ENCODE results near the gene DDIT3.
"Not testable (repeated sequence)": the region's sequence is repeated elsewhere in the genome, so short reads cannot be mapped to it uniquely, and the experiment has no call there.

DDIT3 gene

GRCh38 chr12:57514720-57515407, 5.5 kb downstream of the DDIT3 start:
- peak overlapping the region; percentile 98 for H3K27ac ChIP-seq
- no peak for DNase-seq (ENCODE audit: low read depth, low spot score)

GRCh38 chr12:57514246-57514645, 6.1 kb downstream of the DDIT3 start:
- H3K27ac ChIP-seq, result peak overlapping the region; percentile 98
- DNase-seq (ENCODE audit: low read depth, low spot score), result not testable (repeated sequence)

GRCh38 chr12:57513677-57514076, 6.6 kb downstream of the DDIT3 start:
- not testable (repeated sequence) for DNase-seq (ENCODE audit: low read depth, low spot score); H3K27ac ChIP-seq

- no peak for DNase-seq (ENCODE audit: low read depth, low spot score)
- no peak overlapping the region for H3K27ac ChIP-seq
These were observed 7.0 kb downstream of the DDIT3 start for GRCh38 chr12:57513266-57513665.

- DNase-seq (ENCODE audit: low read depth, low spot score), result no peak
- H3K27ac ChIP-seq, result no peak overlapping the region
These were observed 7.6 kb downstream of the DDIT3 start for GRCh38 chr12:57512665-57513064.

- no peak overlapping the region for H3K27ac ChIP-seq
These were observed 8.6 kb downstream of the DDIT3 start for GRCh38 chr12:57511588-57512325.

GRCh38 chr12:57511161-57511560, 9.2 kb downstream of the DDIT3 start:
- no peak for DNase-seq (ENCODE audit: low read depth, low spot score)
- no peak overlapping the region for H3K27ac ChIP-seq

More at GRCh38 chr12:57511588-57512325, 8.6 kb downstream of the DDIT3 start:
- no peak for DNase-seq (ENCODE audit: low read depth, low spot score)

- not testable (repeated sequence) for DNase-seq (ENCODE audit: low read depth, low spot score); H3K27ac ChIP-seq
These were observed 12.5 kb downstream of the DDIT3 start for GRCh38 chr12:57507796-57508195.

GRCh38 chr12:57506541-57506940, 13.8 kb downstream of the DDIT3 start:
- DNase-seq (ENCODE audit: low read depth, low spot score); H3K27ac ChIP-seq: not testable (repeated sequence)

- not testable (repeated sequence) for H3K27ac ChIP-seq; DNase-seq (ENCODE audit: low read depth, low spot score)
These were observed 17.9 kb downstream of the DDIT3 start for GRCh38 chr12:57502311-57502969.

- no peak for DNase-seq (ENCODE audit: low read depth, low spot score)
- no peak overlapping the region for H3K27ac ChIP-seq
These were observed 20.1 kb downstream of the DDIT3 start for GRCh38 chr12:57500213-57500612.

- DNase-seq (ENCODE audit: low read depth, low spot score), result no peak
- no peak overlapping the region for H3K27ac ChIP-seq
These were observed 21.7 kb downstream of the DDIT3 start for GRCh38 chr12:57498571-57498970.

GRCh38 chr12:57498132-57498502, 22.2 kb downstream of the DDIT3 start:
- no peak for DNase-seq (ENCODE audit: low read depth, low spot score)
- no peak overlapping the region for H3K27ac ChIP-seq

GRCh38 chr12:57497223-57498131, 22.8 kb downstream of the DDIT3 start:
- DNase-seq (ENCODE audit: low read depth, low spot score), result no peak
- H3K27ac ChIP-seq, result no peak overlapping the region

- DNase-seq (ENCODE audit: low read depth, low spot score), result no peak
- no peak overlapping the region for H3K27ac ChIP-seq
These were observed 23.5 kb downstream of the DDIT3 start for GRCh38 chr12:57496822-57497221.

GRCh38 chr12:57495051-57495701, 25.1 kb downstream of the DDIT3 start:
- DNase-seq (ENCODE audit: low read depth, low spot score); H3K27ac ChIP-seq: not testable (repeated sequence)

- H3K27ac ChIP-seq, result no peak overlapping the region
- DNase-seq (ENCODE audit: low read depth, low spot score), result no peak
These were observed 28.7 kb downstream of the DDIT3 start for GRCh38 chr12:57491393-57492280.

GRCh38 chr12:57490126-57490525, 30.2 kb downstream of the DDIT3 start:
- no peak for DNase-seq (ENCODE audit: low read depth, low spot score)
- no peak overlapping the region for H3K27ac ChIP-seq

- DNase-seq (ENCODE audit: low read depth, low spot score), result no peak
- peak overlapping the region; percentile 74 for H3K27ac ChIP-seq
These were observed 31.1 kb downstream of the DDIT3 start for GRCh38 chr12:57489157-57489641.
